GM12875 (cell line): ENCODE data around the gene USO1.
"Not testable (repeated sequence)": the region's sequence is repeated elsewhere in the genome, so short reads cannot be mapped to it uniquely, and the experiment has no call there.

ENCODE experiments used
- H3K4me3 ChIP-seq: one replicate; pipeline ENCODE4 v1.5.1; 2011; ENCODE audit warnings: low read depth, low read length, control low read depth
- TF ChIP-seq, protein P1 (sequence below): IDR thresholded peaks from 2 replicates; pipeline ENCODE4 v1.5.1; 2011; ENCODE audit warnings: low read depth, mild to moderate bottlenecking, control low read depth, inconsistent platforms, low read length, moderate library complexity, borderline replicate concordance; ENCODE audit not compliant: insufficient read depth

The USO1 gene

DNA sequence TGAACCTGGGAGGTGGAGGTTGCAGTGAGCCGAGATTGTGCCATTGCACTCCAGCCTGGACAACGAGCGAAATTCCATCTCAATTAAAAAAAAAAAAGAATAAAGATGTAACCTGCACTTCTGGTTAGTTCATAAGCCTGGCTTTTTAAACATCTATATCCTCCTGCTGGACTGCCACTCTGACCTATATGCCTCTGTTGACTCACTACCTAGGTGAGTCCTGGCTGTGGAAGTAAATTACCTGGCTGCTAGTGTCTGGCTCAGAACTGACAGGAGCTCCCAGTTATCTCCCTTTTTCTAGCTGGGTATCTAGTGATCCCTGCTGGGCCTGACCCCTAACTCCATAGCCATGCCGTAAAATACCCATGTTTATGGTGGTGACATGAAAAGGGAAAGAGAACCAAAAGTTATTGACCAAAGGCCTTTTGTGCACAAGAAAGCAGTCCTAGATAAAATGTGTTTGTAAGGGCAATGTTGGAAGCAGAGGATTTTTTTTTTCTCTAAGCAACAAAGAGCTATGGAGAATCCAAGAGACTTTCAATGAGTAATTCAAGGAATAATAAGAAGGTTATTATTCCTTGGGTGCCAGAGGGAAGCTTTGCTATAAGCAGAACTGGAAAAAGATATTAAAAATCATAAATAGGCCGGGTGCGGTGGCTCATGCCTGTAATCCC, 40.8 kb upstream of the USO1 start:
- TF ChIP-seq, protein P1, sequence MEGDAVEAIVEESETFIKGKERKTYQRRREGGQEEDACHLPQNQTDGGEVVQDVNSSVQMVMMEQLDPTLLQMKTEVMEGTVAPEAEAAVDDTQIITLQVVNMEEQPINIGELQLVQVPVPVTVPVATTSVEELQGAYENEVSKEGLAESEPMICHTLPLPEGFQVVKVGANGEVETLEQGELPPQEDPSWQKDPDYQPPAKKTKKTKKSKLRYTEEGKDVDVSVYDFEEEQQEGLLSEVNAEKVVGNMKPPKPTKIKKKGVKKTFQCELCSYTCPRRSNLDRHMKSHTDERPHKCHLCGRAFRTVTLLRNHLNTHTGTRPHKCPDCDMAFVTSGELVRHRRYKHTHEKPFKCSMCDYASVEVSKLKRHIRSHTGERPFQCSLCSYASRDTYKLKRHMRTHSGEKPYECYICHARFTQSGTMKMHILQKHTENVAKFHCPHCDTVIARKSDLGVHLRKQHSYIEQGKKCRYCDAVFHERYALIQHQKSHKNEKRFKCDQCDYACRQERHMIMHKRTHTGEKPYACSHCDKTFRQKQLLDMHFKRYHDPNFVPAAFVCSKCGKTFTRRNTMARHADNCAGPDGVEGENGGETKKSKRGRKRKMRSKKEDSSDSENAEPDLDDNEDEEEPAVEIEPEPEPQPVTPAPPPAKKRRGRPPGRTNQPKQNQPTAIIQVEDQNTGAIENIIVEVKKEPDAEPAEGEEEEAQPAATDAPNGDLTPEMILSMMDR, result no peak
- H3K4me3 ChIP-seq, result no peak overlapping the region

DNA sequence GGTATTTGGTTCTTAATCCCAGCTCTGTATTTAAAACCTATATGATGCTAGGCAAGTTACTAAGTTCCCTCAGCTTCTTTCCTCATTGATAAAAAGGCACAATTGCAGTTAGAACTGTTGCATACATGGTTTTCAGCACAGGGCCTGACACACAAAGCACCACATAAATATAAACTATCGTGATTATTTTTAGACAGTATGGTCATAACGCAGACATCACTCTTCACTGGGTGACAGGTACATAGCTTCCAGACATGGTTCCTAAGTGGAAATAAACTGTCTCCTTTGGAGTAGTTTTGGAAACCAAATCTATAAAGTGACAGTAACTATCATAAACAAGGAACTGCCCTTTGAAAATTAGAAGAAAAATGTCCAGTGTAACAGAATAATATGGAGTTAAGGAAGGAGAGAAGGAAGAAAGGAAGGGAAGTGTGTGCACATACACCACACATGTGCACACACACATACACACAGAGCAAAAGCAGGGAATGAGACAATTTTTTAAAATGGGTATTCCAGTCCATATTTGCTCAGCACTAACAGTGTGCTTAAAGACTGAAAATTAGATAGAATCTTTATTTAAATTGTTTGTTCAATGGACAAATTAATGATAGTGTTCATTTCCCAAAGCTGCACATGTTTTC, 38.7 kb upstream of the USO1 start:
- no peak overlapping the region for H3K4me3 ChIP-seq
- TF ChIP-seq, protein P1, result no peak

DNA sequence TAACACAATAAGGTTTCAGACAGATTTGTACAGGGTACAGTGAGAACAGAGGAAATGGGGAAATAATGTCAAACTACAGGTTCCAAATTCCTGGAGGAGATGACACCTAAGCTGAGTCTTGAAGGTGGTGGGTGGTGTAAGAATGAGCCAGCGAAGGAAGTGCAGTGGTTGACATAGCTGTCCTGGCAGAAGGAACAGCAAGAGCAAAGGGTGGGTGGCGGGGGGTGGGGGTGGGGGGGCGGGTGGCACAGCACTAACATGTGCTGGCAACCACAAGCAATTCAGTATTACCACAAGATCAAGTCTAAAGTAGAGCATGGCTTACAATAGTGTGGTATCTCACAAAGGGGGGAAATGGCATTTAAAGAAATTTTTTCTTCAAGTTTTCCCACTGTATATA, 38.0 kb upstream of the USO1 start:
- TF ChIP-seq, protein P1, result no peak

DNA sequence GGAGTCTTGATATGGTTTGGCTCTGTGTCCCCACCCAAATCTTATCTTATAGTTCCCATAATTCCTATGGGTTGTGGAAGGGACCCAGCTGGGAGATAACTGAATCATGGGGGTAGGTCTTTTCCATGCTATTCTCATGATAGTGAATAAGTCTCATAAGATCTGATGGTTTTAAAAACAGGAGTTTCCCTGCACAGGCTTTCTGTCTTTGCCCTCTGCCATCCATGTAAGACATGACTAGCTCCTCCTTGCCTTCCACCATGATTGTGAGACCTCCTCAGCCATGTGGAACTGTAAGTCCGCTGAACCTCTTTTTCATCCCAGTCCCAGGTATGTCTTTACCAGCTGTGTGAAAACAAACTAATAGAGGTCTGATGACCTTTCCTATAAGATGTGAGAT, 37.3 kb upstream of the USO1 start:
- not testable (repeated sequence) for H3K4me3 ChIP-seq

More for the DNA sequence above, 38.0 kb upstream of the USO1 start:
- no peak overlapping the region for H3K4me3 ChIP-seq

DNA sequence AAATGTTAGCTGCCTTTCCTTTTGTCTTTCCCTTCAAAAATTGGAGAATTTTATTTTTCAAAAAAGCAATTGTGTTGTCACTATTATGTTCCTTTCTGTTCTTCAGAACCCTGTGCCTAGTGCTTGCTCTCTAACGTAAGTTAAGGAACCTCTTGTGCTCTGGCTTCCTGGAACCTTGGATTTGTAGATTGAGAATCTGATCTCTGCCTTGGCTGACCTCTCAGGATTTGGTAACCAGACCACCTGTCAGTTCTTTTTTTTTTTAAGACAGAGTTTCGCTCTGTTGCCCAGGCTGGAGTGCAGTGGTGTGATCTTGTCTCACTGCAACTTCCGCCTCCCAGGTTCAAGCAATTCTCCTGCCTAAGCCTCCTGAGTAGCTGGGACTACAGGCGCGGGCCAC, 32.3 kb upstream of the USO1 start:
- not testable (repeated sequence) for H3K4me3 ChIP-seq

DNA sequence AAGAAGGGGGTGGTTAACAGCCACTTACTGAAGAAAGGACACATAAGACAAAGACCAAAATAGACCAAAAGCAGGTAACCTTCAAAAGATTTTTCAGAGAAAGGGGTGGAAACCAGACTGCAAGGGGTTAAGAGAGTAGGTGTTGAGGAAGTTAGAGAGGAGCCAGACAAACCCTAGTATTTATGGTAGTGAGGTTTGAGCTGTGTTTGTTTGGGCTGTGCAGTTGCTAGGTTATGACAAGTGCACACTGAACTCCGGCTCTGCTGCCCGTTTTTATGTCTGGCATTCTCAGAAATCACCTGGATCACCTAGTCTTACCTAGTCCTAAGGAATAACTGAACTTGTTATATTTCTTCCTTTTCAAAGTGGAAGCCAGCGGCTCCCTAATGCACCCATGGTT, 28.3 kb upstream of the USO1 start:
- no peak overlapping the region for H3K4me3 ChIP-seq
- TF ChIP-seq, protein P1, result no peak

DNA sequence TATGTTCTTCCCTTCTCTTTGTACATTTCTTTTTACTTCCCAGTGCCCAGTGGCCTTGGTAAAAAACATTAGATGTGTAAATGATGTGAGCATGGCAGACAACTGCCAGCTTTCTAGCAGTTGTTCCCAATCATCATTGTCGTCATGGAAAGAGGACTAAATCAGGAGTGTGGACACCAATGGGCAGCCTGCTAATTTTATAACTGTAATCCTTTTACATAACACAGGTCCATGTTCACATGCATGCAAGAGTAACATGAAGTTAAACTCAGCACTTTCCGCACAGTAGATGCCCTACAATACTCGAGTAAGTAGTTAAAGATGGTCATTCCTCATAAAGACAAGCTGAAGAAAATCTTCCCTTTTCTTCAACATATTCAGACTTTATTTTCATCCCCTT, 27.8 kb upstream of the USO1 start:
- TF ChIP-seq, protein P1, result no peak
- no peak overlapping the region for H3K4me3 ChIP-seq

DNA sequence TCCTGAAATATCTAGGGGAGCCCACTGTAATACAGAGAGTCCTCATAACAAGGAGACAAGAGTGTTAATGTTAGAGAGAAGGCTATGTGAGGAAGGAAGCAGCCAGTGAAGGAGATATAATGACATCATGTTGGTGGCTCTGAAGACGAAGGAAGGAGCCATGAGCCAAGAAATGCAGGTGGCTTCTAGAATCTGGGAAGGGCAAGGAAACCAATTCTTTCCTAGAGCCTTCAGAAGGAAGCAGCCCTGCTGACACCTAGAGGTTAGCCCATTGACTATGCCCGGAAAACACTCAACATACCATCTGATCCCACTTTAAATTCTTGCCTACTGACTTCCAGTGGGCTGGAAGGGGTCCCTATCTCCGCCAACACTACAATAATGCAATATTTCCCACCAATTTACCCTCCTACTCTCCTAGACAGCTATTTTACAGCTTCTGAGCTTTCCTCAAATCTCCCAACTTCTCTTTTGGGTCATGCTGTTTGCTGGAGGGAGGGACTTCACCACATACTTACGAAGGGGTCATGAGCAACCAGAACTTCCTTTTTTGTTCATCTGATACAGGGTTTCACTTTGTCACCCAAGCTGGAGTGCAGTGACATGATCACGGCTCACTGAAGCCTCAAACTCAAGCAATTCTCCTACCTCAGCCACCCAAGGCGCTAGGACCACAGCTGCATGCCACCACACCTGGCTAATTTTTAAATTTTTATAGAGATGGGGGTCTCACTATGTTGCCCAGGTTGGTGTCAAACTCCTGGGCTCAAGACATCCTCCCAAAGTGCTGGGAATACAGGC, 26.0 kb upstream of the USO1 start:
- TF ChIP-seq, protein P1, result no peak
- H3K4me3 ChIP-seq, result no peak overlapping the region
